ENCODE measurements around the gene CCDC146.

The CCDC146 gene

GRCh38 chr7:77335581-77335980, 213.2 kb downstream of the CCDC146 start:
- DNase-seq: no peak

GRCh38 chr7:77337456-77337990, 215.1 kb downstream of the CCDC146 start:
- no peak for DNase-seq

GRCh38 chr7:77338260-77338659, 215.8 kb downstream of the CCDC146 start:
- DNase-seq: no peak

GRCh38 chr7:77338883-77339629, 216.6 kb downstream of the CCDC146 start:
- DNase-seq: no peak

GRCh38 chr7:77339726-77340125, 217.3 kb downstream of the CCDC146 start:
- no peak for DNase-seq
